Mammary epithelial cell (primary cell): ENCODE data around the gene CAMK2A.

Source experiments
- CTCF ChIP-seq, 2 donors: IDR thresholded peaks in 1 of 2; conservative IDR thresholded peaks in 1 of 2; 2 replicates each; pipeline ENCODE4 v1.5.1; 2011 to 2012; ENCODE audit warnings: inconsistent platforms in 2 of 2, low read length in 2 of 2, mild to moderate bottlenecking in 2 of 2, control low read depth in 1 of 2, low read depth in 1 of 2; ENCODE audit not compliant: insufficient read depth in 1 of 2; ENCODE audit errors: extremely low read depth in 1 of 2
- EZH2 ChIP-seq: IDR thresholded peaks from 2 replicates; pipeline ENCODE4 v1.6.1; 2012; ENCODE audit warnings: low read length, inconsistent platforms, borderline replicate concordance

GRCh38 chr5:150288791-150289190 lies 782 bp downstream of the CAMK2A start:
- TF ChIP-seq CTCF (conservative IDR thresholded peaks at IDR 0.05 in 1 of 2, IDR thresholded peaks at IDR 0.05 in 1 of 2; ENCODE audit: extremely low read depth in 1 of 2, insufficient read depth in 1 of 2, low read depth in 1 of 2, low read length in 2 of 2) (no peak), EZH2 (no peak)
